Stimulated activated CD4-positive, alpha-beta T cell treated with anti-CD3 and anti-CD28 coated beads, TNF-alpha, amount 100 ng/mL, for 48 hours (primary cell): ENCODE results near the gene C5orf15.

ENCODE experiments used
- DNase-seq, 3 donors: peaks; one replicate each; pipeline ENCODE4 v3.0.0-alpha.2; 2020; ENCODE audit warnings: low read depth in 3 of 3

Gene C5orf15

GRCh38 chr5:133924221-133924920, 44.1 kb downstream of the C5orf15 start:
- DNase-seq = no peak

- no peak for DNase-seq
Measured at GRCh38 chr5:133921979-133922378, 46.4 kb downstream of the C5orf15 start.

GRCh38 chr5:133921069-133921468, 47.4 kb downstream of the C5orf15 start:
- DNase-seq = no peak

- DNase-seq = no peak
Measured at GRCh38 chr5:133919148-133920136, 49.0 kb downstream of the C5orf15 start.

- no peak for DNase-seq
Measured at GRCh38 chr5:133918731-133919130, 49.7 kb downstream of the C5orf15 start.

GRCh38 chr5:133918316-133918715, 50.1 kb downstream of the C5orf15 start:
- DNase-seq = no peak

- no peak for DNase-seq
Measured at GRCh38 chr5:133917785-133918184, 50.6 kb downstream of the C5orf15 start.

- DNase-seq = no peak
Measured at GRCh38 chr5:133916914-133917313, 51.5 kb downstream of the C5orf15 start.

GRCh38 chr5:133916479-133916878, 51.9 kb downstream of the C5orf15 start:
- DNase-seq = no peak

- DNase-seq = no peak
Measured at GRCh38 chr5:133914434-133914833, 54.0 kb downstream of the C5orf15 start.

- no peak for DNase-seq
Measured at GRCh38 chr5:133913413-133914155, 54.8 kb downstream of the C5orf15 start.

- no peak for DNase-seq
Measured at GRCh38 chr5:133912951-133913350, 55.5 kb downstream of the C5orf15 start.

GRCh38 chr5:133910571-133910970, 57.9 kb downstream of the C5orf15 start:
- no peak for DNase-seq

- DNase-seq = no peak
Measured at GRCh38 chr5:133909603-133910002, 58.8 kb downstream of the C5orf15 start.

- DNase-seq = no peak
Measured at GRCh38 chr5:133907075-133907474, 61.4 kb downstream of the C5orf15 start.

- no peak for DNase-seq
Measured at GRCh38 chr5:133906303-133906702, 62.1 kb downstream of the C5orf15 start.
